Activated T-helper 9 cell treated with anti-CD3 and anti-CD28 coated beads, Interleukin-2, amount 50 U/mL, for 16 hours (primary cell): ENCODE measurements around the gene ZIC2.
"Not testable (repeated sequence)": the region's sequence is repeated elsewhere in the genome, so short reads cannot be mapped to it uniquely, and the experiment has no call there.

ENCODE experiments used
- DNase-seq: peaks from one replicate; pipeline ENCODE4 v3.0.0-alpha.2; 2020; ENCODE audit warnings: low read depth

ZIC2 gene

GRCh38 chr13:99981735-99982035, at the start of gene ZIC2:
Gene ZIC2 (plus strand): TSS chr13:99981784. CDS start chr13:99982065, 281 bp downstream.
- DNase-seq: no peak

- no peak for DNase-seq
Measured at GRCh38 chr13:99932912-99933311, 48.7 kb upstream of the ZIC2 start.

GRCh38 chr13:99935772-99936171, 45.8 kb upstream of the ZIC2 start:
- no peak for DNase-seq

DNA sequence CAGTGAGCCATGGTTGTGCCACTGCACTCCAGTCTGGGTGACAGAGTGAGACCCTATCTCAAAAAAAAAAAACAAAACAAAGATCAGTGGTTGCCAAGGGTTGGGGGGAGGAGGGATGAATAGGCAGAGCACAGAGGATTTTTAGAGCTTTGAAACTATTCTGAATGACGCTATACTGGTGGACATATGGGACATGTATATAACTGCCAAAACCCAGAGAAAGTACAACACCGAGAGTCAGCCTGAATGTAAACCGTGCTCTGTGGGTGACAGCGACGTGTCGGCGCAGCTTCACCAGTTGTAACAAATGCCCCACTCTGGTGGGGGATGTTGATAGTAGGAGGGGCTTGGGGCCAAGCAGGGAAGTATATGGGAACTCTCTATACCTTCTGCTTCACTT, 42.9 kb upstream of the ZIC2 start:
- DNase-seq: no peak

- DNase-seq: no peak
Measured at GRCh38 chr13:99941086-99941485, 40.5 kb upstream of the ZIC2 start.

DNA sequence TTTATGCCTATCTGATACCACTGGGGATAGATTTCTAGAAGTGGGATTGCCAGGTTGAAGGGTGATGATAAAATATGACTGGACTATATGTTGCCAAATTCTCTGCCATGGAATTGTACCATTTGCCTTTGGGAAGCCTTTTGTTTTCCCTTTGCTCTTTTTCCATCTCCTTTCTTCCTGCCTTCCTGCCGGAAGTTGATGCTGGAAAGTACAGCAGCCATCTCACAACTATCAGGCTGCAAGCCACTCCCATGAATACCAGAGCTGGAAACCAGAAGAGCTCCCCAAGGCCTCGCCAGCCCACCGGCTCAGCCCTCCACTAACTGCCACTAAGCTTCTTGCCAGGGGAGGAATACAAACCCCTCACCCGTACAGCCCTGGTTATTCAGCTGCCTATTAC, 39.7 kb upstream of the ZIC2 start:
- DNase-seq: no peak

GRCh38 chr13:99944102-99944501, 37.5 kb upstream of the ZIC2 start:
- no peak for DNase-seq

- no peak for DNase-seq
Measured at GRCh38 chr13:99944606-99945005, 37.0 kb upstream of the ZIC2 start.

DNA sequence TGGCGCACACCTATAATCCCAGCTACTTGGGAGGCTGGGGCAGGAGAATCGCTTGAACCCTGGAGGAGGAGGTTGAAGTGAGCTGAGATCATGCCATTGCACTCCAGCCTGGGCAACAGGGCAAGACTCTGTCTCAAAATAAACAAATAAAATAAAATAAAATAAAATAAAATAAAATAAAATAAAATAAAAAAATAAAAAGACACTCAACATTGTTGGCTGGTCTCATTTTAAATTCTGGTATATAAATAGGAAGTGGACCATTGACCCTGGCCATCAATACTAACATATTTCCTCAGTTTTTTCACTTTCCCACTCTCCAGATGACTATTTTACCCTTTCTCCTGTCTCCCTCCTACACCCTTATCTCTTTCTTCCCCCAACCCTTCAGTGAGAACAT, 36.1 kb upstream of the ZIC2 start:
- DNase-seq: not testable (repeated sequence)

GRCh38 chr13:99947666-99948065, 33.9 kb upstream of the ZIC2 start:
- no peak for DNase-seq

GRCh38 chr13:99948411-99948810, 33.2 kb upstream of the ZIC2 start:
- no peak for DNase-seq

- no peak for DNase-seq
Measured at GRCh38 chr13:99948907-99949678, 32.5 kb upstream of the ZIC2 start.

DNA sequence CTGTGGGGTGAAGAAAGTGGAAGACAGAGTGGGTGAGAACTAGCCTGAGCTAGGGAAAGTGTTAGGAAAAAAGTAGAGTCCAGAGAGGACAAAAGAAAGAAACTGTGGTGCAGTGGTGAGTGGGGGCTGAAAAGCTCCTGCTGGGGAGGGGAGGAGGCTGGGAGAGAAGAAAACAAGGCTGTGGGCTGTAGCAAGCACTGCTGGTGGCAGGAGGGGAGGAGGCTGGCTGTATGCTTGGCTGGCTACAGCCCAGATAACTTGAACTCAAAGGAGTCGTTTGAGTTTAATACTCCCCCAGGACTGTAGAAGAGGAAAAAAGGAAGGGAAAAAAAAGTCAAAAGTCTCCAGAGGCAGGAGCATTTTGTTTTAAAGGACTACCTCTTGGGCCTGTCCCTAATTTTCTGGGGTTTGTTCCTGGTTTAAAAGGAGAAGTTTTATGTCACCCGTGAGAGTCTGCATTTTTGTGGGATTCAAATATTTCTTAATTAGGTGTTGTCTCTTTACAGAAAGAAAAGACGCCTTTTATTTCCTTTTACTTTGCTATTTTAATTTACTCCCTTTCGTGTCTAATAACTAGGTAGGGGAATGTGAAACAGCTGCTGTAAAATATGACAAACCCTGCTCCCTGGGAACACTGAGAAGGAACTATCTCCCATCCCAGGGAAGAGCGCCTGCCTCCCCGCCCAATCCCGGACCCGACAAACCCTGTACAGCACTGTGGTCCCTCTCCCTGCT, 31.7 kb upstream of the ZIC2 start:
- DNase-seq: no peak

DNA sequence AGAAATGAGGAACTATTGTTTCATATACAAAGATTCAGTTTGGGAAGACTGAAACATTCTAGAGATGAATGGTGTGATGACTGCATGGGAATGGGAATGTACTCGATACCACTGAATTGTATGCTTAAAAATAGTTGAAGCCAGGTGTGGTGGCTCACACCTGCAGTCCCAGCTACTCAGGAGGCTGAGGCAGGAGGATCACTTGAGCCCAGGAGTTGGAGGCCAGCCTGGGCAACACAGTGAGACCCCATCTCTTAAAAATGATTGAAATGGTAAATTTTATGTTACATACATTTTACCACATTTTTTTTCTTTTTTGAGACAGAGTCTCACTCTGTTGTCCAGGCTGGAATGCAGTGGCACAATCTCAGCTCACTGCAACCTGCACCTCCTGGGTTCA, 29.9 kb upstream of the ZIC2 start:
- not testable (repeated sequence) for DNase-seq

DNA sequence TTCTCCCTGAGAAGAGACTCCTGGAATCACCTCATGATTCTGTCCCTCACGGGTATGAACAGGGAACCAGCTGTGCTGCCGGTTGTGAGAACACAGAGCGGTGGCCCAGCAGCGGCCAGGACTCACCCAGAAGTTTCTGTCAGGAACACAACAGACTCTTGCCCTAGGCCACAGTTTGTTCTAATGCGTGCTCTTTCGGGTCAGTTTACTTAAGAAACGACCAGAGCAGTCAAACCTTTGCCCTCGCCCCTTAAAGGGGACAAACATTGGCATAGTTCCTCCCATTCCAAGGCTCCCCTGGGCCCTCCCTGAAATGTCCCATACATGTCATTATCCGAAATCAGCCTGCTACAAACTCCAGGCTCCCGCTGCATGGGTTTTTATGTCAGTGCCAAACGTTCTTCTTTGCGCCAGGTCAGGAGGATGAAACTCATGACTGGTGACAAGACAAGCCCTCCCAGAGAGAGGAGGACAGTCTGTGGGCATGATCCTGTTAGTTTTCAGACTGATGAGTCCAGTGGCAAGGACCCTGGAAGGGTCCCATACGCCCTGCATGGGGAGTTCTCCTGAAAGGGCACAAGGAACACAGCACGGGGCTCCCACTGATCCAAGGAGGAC, 28.3 kb upstream of the ZIC2 start:
- no peak for DNase-seq

DNA sequence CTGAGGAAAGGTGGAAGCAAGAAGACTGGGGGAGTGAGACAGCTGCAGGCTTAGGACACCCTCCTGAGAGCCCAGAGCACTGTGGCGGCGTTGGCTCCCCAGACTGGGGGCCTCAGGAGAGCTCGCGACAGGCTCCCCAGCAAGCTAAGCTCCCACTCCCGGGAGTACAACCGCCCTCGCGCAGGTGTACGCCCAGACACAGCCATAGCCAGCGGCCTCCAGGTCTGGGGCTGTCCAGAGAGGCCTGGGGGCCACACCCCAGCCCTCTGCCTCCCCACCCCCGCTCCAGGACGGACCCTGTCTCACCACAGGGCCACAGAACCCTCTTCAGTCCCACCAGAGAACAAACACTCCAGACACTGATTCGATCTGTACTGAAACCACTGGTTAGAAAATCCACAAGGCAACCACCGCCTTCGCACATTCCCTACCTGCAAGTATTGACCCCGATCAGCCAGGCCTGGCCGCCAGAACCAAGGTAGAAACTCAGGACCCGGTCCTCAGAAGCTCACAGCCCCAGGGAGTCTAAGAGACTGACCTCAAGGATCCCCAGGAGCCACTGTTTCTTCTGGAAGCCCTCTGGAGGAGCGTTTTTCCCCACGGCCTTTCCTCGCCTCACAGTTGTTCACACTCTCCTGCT, 26.4 kb upstream of the ZIC2 start:
- DNase-seq: no peak

- no peak for DNase-seq
Measured at GRCh38 chr13:99955747-99956472, 25.7 kb upstream of the ZIC2 start.

DNA sequence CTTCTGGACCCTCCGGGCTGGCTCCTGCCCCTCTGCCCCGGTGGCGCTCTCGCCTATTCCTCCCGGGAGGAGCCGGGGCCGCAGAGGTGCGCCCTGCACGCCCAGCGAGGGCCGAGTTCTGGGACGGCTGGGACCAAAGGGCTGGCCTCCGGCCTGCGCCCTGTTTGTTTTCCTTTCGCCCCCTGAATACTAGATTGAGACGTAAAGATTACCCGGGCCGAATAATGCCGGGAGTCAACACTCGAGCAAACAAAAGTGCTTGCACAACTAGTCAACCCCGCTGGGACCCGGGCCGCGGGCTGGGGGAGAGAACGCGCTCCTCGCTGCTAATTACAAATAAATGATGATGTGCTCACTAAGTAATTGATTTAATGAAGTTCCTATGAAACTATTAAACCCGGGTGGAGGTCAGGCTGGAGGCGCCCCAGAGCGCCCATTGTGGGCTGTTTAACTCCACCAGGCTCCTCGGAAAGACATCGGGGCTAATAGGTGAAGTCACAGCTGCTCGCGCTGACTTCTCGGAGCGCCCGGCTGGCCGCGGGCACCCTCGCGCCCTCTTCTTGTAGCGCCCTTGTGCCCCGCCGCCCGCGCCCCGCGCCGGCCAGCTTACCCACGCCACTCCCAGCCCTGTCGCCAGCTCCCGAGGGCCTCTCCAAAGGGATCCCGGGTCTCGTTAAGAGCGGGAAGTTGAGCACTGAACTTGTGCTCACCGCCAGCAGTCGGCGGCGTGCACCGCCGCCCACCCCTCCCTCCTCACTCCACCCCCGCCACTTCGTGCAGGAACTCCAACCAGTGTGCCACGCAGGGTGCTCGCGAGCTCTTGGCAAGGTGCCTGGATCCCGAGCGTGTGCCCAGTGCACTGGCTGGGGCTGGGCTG, 24.9 kb upstream of the ZIC2 start:
- no peak for DNase-seq

DNA sequence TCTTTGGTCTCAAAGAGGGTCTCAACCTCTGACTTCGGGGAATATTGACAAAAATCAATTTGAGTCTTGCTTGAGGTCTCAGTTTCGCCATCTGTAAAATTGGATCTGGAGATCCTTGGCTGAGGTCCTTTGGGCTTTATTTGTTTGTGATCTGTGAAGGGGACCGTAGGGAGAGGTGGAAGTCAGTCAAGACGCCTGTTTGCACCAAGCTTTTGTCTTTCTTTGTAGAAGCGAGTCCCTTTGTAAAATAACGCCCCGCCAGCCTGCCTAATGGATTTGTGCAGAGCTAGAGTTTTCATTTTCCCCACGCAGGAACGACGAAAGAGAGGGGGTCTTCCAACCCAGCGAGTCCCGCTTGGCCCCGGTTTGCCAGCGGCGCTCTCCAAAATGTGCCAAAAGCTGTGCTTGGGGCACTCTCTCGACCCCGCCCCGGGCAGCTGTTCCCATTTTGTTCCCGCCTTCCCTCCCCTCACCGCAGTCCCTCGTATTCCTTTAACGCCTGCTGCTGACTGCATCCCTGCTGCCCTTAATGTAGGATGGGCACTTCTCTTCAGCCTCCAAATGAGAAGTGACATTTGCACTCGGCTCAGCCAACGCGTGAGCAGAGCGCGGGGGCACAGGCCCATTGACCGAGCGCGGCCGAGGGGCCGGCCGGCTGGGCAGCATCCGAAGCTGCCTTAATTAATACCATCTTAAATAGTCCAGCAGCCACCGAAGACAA, 23.0 kb upstream of the ZIC2 start:
- no peak for DNase-seq

DNA sequence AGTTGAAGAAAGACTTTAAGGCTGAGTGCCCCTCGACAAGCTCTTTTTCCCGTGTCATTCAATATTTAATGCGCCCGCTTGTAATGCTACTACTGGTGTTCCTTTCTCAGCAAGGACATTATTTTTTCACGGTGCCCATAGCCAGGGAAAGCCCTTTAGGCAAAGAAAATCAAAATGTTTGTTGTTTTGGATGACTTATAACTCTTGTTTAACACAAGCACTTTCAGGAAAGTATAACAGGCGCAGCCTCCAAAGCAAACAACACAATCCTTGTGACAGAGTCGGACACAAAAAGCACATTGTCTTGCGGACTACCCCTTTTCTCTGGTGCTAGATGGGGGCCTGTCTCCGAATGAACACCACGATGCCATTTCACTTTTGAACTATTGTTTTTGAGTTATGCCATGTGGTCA, 22.5 kb upstream of the ZIC2 start:
- no peak for DNase-seq
